SK-N-SH treated with all-trans-retinoic acid at 6 μM for 48 hours (cell line): ENCODE data around the gene NKTR.

Experiments
- ARNTL ChIP-seq: fragments of 450-650 bp; formaldehyde crosslinking; IDR thresholded peaks from 2 replicates; pipeline ENCODE4 v1.5.0; 2020; ENCODE audit warnings: low read depth, mild to moderate bottlenecking, moderate library complexity, borderline replicate concordance
- BACH2 ChIP-seq: fragments of 250-450 bp; sonication (Bioruptor Pico); IDR thresholded peaks from 2 replicates; pipeline ENCODE4 v1.9.0; 2021; ENCODE audit warnings: mild to moderate bottlenecking, borderline replicate concordance
- ESRRG ChIP-seq: fragments of 250-450 bp; sonication (Bioruptor Pico); IDR thresholded peaks from 2 replicates; pipeline ENCODE4 v1.6.1; 2021; ENCODE audit warnings: mild to moderate bottlenecking
- GLIS3 ChIP-seq: fragments of 250-450 bp; sonication (Bioruptor Pico); IDR thresholded peaks from 2 replicates; pipeline ENCODE4 v1.5.0; 2020; ENCODE audit warnings: mild to moderate bottlenecking, moderate library complexity
- OSR1 ChIP-seq: fragments of 250-450 bp; sonication (Bioruptor Pico); IDR thresholded peaks from 2 replicates; pipeline ENCODE4 v1.8.0; 2022; ENCODE audit warnings: moderate library complexity, mild to moderate bottlenecking, inconsistent platforms
- PATZ1 ChIP-seq: fragments of 250-450 bp; sonication (Bioruptor Pico); IDR thresholded peaks from 2 replicates; pipeline ENCODE4 v1.8.0; 2020; ENCODE audit warnings: mild to moderate bottlenecking, moderate library complexity, borderline replicate concordance
- POU6F1 ChIP-seq: fragments of 250-450 bp; sonication (Bioruptor Pico); IDR thresholded peaks from 2 replicates; pipeline ENCODE4 v1.8.0; 2021; ENCODE audit warnings: low read depth, mild to moderate bottlenecking, moderate library complexity, borderline replicate concordance
- PPARA ChIP-seq: fragments of 250-450 bp; sonication (Bioruptor Pico); IDR thresholded peaks from 2 replicates; pipeline ENCODE4 v1.5.0; 2020; ENCODE audit warnings: mild to moderate bottlenecking, borderline replicate concordance
- TOX ChIP-seq: fragments of 250-450 bp; sonication (Bioruptor Pico); IDR thresholded peaks from 2 replicates; pipeline ENCODE4 v1.8.0; 2021; ENCODE audit warnings: mild to moderate bottlenecking, moderate library complexity, borderline replicate concordance
- TSHZ2 ChIP-seq: fragments of 250-450 bp; sonication (Bioruptor Pico); IDR thresholded peaks from 2 replicates; pipeline ENCODE4 v1.5.0; 2020; ENCODE audit warnings: mild to moderate bottlenecking, moderate library complexity
- ZC3H10 ChIP-seq: fragments of 250-450 bp; sonication (Bioruptor Pico); IDR thresholded peaks from 2 replicates; pipeline ENCODE4 v1.5.1; 2021; ENCODE audit warnings: mild to moderate bottlenecking, moderate library complexity
- ZFP3 ChIP-seq: fragments of 250-450 bp; sonication (Bioruptor Pico); IDR thresholded peaks from 2 replicates; pipeline ENCODE4 v1.5.0; 2020; ENCODE audit warnings: mild to moderate bottlenecking, moderate library complexity
- ZFP30 ChIP-seq: fragments of 450-650 bp; formaldehyde crosslinking; IDR thresholded peaks from 2 replicates; pipeline ENCODE4 v1.5.0; 2022; ENCODE audit warnings: mild to moderate bottlenecking, moderate library complexity
- ZNF565 ChIP-seq: fragments of 450-650 bp; formaldehyde crosslinking; conservative IDR thresholded peaks from 2 replicates; pipeline ENCODE4 v1.5.0; 2020; ENCODE audit warnings: low read depth, mild to moderate bottlenecking, moderate library complexity

GRCh38 chr3:42682301-42683070, 82.0 kb downstream of the NKTR start:
- no peak for TF ChIP-seq BACH2
- no peak for TF ChIP-seq ESRRG (CRISPR knock-in tag)
- TF ChIP-seq TOX (CRISPR knock-in tag): no peak
- no peak for TF ChIP-seq ZFP3 (CRISPR knock-in tag)
- no peak for TF ChIP-seq PATZ1 (CRISPR knock-in tag)
- TF ChIP-seq GLIS3 (CRISPR knock-in tag): no peak
- no peak for TF ChIP-seq PPARA (CRISPR knock-in tag)
- TF ChIP-seq ZFP30 (CRISPR knock-in tag): no peak
- TF ChIP-seq ZNF565 (CRISPR knock-in tag): no peak
- no peak for TF ChIP-seq ARNTL (CRISPR knock-in tag)
- no peak for TF ChIP-seq ZC3H10 (CRISPR knock-in tag)
- no peak for TF ChIP-seq TSHZ2
- no peak for TF ChIP-seq OSR1 (CRISPR knock-in tag)
- TF ChIP-seq POU6F1 (CRISPR knock-in tag): no peak
